NB4 (cell line): ENCODE results near the gene TNPO2.

ENCODE experiments used
- CTCF ChIP-seq: IDR thresholded peaks from one replicate; pipeline ENCODE4 v1.5.1; 2012; ENCODE audit warnings: low read depth, low read length
- POLR2A ChIP-seq: IDR thresholded peaks from 2 replicates; pipeline ENCODE4 v1.6.1; 2011; ENCODE audit warnings: mild to moderate bottlenecking; ENCODE audit not compliant: insufficient read length; ENCODE audit errors: extremely low read depth

GRCh38 chr19:12675940-12676339 is 47.8 kb downstream of the TNPO2 start:
- TF ChIP-seq CTCF (no peak), POLR2A (no peak)
